GM21529 (cell line): Measurements from ENCODE around the gene CRIP1.

ENCODE experiments used
- ATAC-seq: cut with Tn5 transposase; IDR thresholded peaks from one replicate; pipeline ENCODE4 v1.9.1; 2021; ENCODE audit not compliant: unreplicated experiment

The CRIP1 gene

DNA sequence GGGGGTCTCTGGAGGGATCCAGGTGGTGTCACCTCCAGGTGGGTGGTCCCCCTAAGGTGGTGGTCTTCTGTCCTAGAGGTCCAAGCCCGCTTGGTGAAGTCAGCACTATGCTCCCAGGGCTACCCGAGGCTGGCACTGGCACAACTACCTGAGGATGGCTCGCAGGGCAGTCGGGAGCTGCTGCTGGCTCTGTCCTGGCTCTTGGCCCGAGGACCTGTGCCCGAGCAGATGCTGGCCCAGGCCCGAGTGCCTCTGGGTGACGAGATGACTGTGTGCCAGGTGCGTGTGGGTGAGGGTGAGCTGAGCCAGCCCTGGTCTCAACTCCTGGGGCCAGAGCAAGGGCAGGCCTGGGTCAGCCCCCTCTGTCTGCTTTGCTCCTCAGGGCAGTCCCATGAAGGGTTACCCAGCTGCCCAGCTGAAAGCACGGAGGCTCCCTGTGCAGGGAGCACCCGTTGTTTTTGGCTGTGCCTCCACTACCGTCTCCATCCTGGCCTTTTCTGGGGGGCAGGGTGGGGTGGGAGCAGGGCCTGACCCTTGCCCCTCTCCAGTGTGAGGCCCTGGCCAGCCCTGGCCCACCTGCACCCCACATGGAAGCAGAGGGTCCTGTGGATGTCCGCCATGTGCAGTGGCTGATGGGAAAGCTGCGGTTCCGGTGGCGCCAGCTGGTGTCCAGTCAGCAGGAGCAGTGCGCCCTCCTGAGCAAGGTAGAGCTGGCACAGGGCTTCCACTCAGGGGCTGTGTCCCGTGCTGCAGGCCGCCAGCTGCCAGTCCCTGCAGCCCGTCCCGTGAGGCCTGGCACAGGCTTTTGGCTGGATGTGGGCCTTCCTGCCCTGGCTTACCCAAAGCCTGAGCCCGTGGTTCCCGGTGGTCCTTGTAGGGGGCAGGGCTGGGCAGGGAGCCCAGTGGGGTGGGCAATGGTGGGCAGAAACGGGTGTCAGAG is 5.6 kb downstream of the CRIP1 start:
- no peak for ATAC-seq

DNA sequence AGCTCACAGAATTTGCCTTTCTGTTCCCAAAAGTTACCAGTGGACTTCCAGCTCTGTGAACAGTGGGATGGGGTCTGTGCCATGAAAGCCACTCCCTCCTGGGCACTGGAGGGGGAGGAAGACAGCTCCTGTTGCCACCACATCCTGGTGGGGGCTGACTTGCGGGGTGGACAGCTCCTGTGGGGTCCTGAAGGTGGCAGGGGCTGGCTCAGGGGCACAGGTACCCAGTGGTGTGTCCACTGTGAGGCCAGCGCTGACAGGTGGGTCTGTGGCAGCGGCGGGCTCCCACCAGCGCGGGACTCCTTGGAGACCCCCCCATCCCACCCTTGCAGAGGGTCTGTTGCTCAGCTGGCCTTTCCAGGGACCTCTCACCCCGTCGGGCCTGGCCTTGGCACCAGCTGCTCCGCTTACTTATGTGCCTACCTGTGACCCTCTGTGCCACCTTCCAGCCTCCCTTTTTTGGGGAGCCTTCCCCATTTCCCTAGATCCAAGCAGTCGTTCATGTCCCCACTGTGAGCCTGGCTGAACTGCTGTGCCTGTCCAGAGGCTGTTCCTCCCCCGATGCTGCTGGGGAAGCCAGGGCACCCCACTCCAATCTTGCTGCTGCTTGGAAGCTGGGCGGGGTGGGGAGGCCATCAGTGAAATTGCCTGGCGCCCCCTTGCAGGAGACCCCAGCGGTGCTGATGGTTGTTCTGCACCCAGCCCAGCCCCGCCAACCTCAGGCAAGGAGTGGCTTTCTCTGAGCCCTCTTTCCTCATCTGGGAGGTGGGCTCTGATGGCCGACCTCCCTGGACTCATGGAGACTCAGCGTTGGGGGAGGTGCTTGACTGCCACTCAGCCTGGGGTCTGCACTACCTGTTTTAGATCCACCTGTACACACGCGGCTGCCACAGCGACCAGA is 6.5 kb downstream of the CRIP1 start:
- no peak for ATAC-seq

GRCh38 chr14:105493921-105494605 is 7.4 kb downstream of the CRIP1 start:
- no peak for ATAC-seq

DNA sequence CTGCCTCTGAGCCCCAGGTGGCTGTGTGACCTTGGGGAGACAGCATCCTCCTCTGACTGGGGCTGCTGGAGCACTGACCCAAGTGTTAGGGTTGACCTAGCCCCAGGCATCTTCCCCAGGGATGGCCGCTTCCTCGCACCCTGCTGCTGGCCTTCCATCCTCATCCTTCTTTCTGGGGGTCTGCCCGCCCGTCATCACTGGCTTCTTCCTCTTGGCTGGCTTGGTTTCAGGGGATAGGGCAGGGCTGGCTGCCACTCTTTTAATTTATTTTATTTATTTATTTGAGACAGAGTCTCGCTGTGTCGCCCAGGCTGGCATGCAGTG is 7.9 kb downstream of the CRIP1 start:
- ATAC-seq, result no peak

DNA sequence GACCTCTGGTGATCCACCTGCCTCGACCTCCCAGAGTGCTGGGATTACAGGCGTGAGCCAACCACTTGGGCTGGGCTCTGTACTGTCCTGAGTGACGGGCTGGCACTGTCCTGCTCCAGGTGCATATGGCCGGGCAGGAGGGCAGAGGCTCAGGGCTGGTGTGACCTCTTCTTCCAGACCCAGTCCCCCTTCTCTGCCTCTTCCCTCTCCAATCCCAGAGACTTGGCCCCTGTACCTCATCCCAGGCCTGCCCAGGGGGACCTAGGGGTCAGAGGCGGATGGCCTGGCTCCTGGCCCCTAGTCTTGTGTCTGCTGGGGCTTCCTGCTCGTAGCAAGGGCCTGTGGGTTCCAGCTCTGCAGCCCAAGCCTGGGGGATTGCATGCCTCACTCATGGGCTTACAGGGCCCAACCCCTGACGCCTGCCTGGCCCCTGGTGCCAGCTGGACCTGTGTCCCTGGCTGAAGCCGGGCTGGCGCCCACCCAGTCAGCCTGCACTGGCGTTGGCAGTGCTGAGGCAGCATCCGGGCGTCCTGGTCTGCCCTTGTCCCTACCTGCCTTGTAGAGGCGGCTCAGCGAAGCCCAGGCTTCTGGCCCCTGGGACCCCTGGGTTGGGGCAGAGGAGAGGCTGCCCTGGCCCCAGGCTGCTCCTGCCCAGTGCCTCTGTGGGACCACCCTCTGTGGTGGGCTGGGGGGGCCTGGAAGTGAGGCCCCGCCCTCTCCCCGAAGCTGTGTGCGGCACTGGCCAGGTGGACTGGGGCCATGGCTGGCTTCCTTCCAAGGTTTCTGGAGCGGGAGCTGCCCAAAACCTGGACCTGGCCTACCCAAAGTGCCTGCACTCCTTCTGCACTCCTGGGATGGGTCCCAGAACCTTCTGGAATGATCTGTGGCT is 8.7 kb downstream of the CRIP1 start:
- ATAC-seq, result no peak

DNA sequence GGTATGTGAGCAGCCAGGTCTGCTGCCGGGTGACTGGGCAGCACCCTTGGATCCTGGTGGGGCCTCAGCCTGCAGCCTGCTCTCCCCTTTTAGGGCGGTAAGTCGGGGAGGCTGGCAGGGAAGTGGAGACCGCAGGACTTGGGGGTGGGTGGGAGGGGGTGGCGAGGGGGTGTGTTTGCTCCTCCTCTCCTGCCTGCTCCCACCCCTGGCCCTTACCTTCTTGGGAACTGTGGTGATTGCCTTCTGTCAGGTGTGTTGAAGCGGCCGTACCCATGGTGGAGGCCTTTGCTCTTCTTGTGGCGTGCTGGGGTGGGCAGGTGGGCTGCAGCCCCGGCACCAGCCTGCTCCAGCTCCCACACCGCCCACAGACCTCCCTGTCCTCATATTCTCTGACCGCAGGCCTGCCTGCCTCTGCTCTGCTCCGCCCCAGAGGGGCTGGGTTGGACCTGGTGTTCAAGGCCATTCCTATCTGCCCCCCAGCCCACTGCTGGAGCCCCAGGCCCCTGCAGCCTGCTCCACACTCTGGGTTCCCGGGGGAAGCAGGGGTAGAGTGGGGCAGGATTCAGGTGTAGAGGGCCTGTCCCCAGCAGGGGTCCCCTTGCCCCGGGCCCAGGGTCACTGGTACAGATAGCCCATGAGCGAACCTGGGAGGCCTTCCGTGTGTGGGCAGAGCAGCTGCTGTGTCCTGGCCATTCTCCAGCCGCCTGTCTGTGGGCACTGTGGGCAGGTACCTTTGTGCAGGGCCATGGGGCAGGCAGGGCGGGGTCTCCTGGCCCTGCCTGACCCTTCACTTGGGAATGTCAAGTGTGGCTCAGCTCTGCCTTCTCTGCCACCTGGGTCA is 9.5 kb downstream of the CRIP1 start:
- ATAC-seq, result no peak

- ATAC-seq, result no peak
Observed at GRCh38 chr14:105496831-105497591, 10.3 kb downstream of the CRIP1 start.

DNA sequence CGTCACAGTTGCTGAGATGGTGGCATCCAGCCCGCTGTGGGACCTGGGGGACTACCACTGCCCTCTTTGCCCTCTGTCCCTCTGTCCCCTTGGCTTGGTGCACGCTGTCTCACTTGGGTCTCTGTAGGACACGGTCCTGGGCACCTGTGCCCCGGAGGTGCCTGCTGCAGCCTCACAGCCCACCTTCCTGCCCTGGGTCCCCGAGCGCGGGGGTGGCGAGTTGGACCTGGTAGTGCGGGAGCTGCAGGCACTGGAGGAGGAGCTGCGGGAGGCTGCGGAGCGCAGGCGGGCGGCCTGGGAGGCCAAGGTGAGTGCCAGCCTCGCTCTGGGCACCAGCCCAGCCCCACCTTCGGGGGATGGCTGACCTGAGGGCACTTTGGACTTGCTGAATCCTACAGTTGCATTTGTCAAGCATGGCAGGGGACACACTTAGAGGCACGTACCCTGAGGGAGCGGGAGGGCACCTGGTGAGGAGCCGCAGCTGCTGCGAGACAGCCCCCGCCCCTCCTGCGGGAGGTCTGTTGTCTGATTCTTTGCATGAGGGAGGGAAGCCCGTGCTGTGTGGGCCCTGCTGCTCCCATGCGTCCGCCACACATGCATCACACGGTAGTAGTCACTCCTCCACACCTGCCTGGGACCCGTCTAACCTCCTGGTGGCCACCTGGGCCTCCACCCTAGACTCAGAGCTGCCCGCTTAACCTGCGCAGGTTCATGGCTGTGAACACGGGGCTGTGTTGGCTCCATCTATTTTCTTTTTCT is 11.2 kb downstream of the CRIP1 start:
- ATAC-seq, result no peak

DNA sequence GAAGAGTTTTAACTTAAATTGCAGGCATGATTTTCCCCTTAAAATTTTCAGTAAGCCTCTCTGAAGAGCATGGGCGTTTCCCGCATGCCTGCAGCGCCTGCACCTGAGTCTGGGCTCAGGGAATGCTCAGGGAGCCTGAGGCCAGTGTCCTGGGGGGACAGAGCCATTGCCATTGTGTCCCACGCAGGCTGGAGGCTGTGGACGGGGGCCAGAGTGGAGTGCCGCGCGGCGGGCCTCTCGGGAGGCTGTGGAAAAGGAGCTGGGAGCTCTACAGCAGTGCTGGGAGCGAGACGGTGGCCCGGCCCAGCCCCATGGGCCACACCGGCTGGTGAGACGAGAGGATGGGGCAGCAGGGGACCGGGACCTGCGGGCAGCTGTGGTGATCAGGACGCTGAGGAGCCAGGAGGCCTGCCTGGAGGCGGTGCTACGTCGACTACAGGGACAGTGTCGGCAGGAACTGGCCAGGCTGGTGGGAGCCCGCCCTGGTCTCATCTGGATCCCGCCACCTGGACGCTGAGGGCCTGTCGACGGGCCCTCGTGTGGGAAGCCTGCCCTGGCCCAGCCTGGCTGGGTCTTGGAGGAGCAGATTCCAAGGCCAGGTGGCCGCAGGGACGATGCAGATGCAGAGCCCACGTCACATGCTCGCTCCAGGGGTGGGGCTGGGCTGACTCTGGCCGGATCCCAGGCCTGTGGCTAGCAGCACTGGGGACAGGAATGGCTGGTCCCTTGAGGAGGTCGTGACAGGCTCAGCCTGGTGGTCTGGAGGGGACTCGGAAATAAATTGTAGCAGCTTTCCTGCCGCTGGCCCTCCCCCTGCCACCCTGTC is 12.0 kb downstream of the CRIP1 start:
- no peak for ATAC-seq

DNA sequence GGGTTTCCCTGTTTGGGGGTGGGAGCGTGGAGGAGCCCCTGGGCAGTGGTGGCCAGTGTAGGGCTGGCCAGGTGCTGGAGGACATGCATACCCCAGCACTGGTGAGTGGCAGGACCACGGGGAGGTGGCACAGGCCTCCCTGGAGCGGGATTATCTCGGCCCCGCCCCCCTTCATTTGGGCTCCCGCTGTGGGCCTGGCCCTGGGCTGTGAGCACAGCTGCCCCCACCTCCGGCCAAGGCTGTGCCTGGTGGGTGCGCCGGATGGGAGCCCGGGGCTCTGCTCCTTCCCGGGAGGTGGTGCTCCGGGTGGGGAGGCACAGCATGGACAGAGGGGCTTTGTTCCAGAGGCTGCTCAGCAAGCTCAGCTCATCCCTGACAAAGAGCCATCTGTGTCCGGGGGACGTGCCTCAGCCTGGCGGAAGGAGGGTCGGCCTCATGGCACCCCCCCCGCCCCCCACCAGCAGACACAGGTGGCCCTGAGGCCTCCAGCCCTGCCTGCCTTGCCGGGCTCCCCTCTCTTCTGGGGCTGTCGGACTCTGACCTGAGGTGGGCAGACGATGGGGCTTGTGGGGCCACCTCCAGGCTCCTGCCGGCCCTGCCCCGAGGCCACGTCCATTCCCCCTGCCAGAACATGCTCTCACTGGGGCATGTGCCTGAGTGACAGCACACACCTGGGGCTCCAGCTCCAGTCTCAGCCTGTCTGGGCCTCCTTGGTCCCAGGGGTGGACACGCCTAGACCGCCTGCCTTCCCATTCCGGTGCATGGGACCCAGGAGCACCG is 12.8 kb downstream of the CRIP1 start:
- ATAC-seq, result no peak

DNA sequence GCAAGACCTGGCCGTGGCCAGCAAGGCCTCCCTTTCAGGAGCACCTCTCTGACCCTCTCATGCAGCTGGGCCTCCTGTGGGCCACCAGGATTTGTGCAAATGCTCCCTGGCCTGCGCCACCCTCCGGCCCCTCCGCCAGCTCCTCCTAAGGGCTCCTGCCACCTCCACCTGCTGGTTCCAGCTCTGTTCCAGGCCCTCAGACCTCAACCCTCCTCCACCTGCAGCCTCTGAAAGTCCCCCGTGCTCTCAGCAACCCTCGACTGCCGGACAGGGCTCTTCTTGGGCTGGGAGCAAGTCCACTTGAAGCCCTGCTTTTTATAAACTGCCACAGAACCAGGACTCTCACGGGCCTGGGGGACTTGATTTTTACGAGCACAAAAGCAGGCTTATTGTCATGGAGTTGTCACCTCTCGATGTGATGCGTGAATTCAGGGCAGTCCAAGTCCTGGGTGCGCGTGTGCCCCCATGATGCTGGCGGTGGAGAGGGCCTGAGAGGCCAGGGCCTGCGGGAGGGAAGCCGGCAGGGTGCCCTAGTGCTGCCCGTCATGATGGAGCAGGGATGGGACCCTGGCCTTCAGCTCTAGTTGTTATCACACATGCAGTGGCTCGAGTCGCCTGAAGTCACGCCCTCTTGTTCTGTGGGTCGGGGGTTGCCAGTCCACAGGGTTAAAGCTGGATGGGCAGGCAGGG is 13.5 kb downstream of the CRIP1 start:
- no peak for ATAC-seq

DNA sequence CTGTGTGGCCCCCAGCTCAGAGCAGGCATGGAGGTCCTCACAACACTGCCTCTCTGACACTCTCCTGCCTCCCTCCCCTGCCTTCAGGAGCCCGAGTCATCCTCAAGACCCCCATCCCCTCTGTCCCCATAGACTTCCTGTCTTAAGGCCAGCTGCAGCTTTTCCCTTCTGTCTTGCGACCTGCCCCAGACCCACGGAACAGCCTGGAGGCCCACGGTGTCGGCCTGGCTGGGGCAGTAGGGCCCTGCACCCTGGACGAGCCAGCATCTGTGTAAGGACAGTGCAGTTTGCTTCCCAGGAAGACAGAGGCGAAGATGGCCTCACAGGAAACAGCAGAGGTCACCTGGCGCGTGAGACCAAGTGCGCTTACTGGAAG is 14.0 kb downstream of the CRIP1 start:
- no peak for ATAC-seq

- no peak for ATAC-seq
Observed at GRCh38 chr14:105501504-105502291, 15.0 kb downstream of the CRIP1 start.

DNA sequence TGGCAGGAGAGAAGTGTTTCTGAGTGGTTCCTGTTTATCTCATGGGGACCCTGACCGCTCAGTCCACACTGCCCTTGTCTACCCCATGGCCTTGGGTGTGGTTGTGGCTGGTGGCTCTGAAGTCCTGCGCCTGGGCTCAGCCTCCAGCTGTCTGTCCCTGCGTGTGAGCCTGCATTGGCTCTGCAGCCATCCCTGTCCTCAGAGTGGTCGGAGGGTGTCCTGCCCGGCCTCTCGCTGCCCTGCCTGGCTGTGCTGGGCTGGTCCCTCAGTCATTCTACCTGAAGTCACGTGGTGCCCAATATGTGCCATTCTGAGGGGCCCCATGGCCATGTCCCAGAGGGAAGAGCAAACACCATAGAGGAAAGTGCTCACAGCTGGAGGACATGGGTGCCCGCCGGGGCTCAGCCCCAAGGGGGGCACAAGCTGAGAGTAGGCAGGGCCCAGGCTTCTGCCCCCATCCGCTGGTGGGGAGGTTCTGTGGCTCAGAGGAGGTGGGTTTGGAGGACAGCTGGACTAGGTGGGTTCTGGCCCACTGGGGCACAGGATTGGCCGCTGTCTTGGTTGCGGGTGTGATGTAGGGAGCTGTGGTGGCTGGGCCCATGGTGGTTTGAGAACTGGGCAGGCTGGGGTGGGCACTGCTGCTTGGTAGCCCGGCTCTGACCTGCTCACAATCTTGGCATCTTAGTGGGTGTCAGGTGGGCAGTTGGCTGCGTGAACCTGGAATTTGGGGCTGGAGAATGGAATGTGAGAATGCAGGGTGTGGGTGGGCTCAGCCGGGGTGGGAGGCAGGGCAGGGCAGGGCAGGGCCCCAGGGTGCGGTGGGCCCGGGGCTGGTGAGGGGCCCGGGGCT is 16.0 kb downstream of the CRIP1 start:
- no peak for ATAC-seq
